ENCODE data around the gene EPN2.

GRCh38 chr17:19255279-19255678, 18.1 kb downstream of the EPN2 start:
- TF ChIP-seq CTCF (IDR thresholded peaks at IDR 0.05) (no peak), POLR2A (IDR thresholded peaks at IDR 0.05) (no peak)

Measured in right lobe of liver (tissue), 4 donors.